HepG2 (cell line): Measurements from ENCODE around the gene TAOK3. TPM values are rescaled to one million over a fixed set of nuclear protein-coding genes. Genes with fewer than 3 reads are reported as not detected.
A peak's percentile ranks its signal among the peaks of the same experiment; 100 is the strongest.

ENCODE experiments used
- NR2F1 ChIP-seq, 2 experiments: fragments of 450-650 bp in 1 of 2; formaldehyde crosslinking in 1 of 2; IDR thresholded peaks; 2 replicates each; pipeline versions ENCODE4 v1.5.0 to v1.6.1; 2016 to 2020; ENCODE audit warnings: mild to moderate bottlenecking in 1 of 2, missing compliant biosample characterization in 1 of 2, missing genetic modification reagents in 1 of 2, moderate library complexity in 1 of 2
- SP1 ChIP-seq, 2 experiments: fragments of 450-650 bp in 1 of 2; sonication (generic) in 1 of 2; formaldehyde crosslinking in 1 of 2; IDR thresholded peaks; 2 replicates each; pipeline versions ENCODE4 v1.4.0 to v1.6.1; 2016 to 2020; ENCODE audit warnings: missing genetic modification reagents in 1 of 2
- TBX2 ChIP-seq: sonication (generic); formaldehyde crosslinking; IDR thresholded peaks from 2 replicates; pipeline ENCODE4 v1.5.0; 2020; ENCODE audit warnings: missing genetic modification reagents, mild to moderate bottlenecking, borderline replicate concordance
- TBX3 ChIP-seq: fragments of 450-650 bp; IDR thresholded peaks from 2 replicates; pipeline ENCODE4 v1.6.1; 2017; ENCODE audit warnings: antibody characterized with exemption, mild to moderate bottlenecking, inconsistent platforms, borderline replicate concordance
- ZNF563 ChIP-seq: sonication (generic); formaldehyde crosslinking; IDR thresholded peaks from 2 replicates; pipeline ENCODE4 v1.8.0; 2022; ENCODE audit warnings: mild to moderate bottlenecking, moderate library complexity, missing genetic modification reagents
- polyA plus RNA-seq, 8 experiments: library from polyadenylated mRNA; depleted of rRNA in 3 of 8; stranded (reverse) in 7 of 8; unstranded in 1 of 8; fragments of >200 nt; fragmentation: Illumina TruSeq in 4 of 8; extraction: Trizol in 4 of 8; gene quantifications; 2 replicates each; pipeline versions ENCODE4 v1.2.1 to v1.2.3, GENCODE V29; 2011 to 2016; ENCODE audit warnings: low read depth in 4 of 8, missing spikeins in 1 of 8, mixed read lengths in 1 of 8; ENCODE audit not compliant: insufficient read depth in 1 of 8
- total RNA-seq, 5 experiments: library from RNA; depleted of rRNA; stranded (reverse); fragments of >200 nt; fragmentation: Illumina TruSeq; extraction: Trizol; gene quantifications; 2 replicates each; pipeline ENCODE4 v1.2.3, GENCODE V29; 2016; ENCODE audit warnings: low read depth in 1 of 5
- TF ChIP-seq, protein P1 (sequence below): sonication (generic); formaldehyde crosslinking; IDR thresholded peaks from 2 replicates; pipeline ENCODE4 v1.4.0; 2020; ENCODE audit warnings: missing genetic modification reagents
- TF ChIP-seq, protein P2 (sequence below): sonication (generic); formaldehyde crosslinking; IDR thresholded peaks from 2 replicates; pipeline ENCODE4 v1.9.0; 2022; ENCODE audit warnings: low read depth, missing genetic modification reagents
- TF ChIP-seq, protein P3 (sequence below): sonication (generic); formaldehyde crosslinking; IDR thresholded peaks from 2 replicates; pipeline ENCODE4 v1.4.0; 2020; ENCODE audit warnings: mild to moderate bottlenecking, missing genetic modification reagents, borderline replicate concordance
- TF ChIP-seq, protein P4 (sequence below): sonication (generic); formaldehyde crosslinking; IDR thresholded peaks from 2 replicates; pipeline ENCODE4; 2020; ENCODE audit warnings: missing genetic modification reagents, mild to moderate bottlenecking, borderline replicate concordance
- TF ChIP-seq, protein P5 (sequence below): IDR thresholded peaks from 2 replicates; pipeline ENCODE4 v1.6.1; 2016; ENCODE audit warnings: missing biosample characterization, missing genetic modification reagents, low read depth

Gene TAOK3
- total and polyA plus RNA-seq, 2 of the 13 experiments (the other 11 are each of a cell fraction or from before 2014, with no cell fraction given) = 10.4 to 12.3 TPM

DNA sequence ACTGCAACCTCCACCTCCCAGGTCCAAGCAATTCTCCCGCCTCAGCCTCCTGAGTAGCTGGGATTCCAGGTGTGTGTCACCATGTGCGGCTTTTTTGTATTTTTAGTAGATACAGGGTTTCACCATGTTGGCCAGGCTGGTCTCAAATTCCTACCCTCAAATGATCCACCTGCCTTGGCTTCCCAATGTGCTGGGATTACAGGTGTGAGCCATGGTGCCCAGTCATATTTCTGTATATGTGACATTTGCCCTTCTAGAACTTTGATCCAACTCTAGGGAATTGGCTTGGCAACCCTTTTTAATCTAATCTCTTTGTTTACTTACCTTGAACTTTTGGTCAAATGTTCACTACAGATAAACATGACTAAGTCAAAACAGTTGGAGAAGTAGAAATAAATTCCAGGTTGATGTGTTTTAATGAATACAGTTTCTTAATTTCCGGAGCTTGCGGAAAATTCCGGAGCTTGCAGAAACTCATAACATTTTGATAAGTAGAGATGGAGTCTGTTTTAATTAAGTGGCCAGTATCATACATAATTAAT lies 248.3 kb downstream of the TAOK3 start (continued):
- TF ChIP-seq, protein P1, sequence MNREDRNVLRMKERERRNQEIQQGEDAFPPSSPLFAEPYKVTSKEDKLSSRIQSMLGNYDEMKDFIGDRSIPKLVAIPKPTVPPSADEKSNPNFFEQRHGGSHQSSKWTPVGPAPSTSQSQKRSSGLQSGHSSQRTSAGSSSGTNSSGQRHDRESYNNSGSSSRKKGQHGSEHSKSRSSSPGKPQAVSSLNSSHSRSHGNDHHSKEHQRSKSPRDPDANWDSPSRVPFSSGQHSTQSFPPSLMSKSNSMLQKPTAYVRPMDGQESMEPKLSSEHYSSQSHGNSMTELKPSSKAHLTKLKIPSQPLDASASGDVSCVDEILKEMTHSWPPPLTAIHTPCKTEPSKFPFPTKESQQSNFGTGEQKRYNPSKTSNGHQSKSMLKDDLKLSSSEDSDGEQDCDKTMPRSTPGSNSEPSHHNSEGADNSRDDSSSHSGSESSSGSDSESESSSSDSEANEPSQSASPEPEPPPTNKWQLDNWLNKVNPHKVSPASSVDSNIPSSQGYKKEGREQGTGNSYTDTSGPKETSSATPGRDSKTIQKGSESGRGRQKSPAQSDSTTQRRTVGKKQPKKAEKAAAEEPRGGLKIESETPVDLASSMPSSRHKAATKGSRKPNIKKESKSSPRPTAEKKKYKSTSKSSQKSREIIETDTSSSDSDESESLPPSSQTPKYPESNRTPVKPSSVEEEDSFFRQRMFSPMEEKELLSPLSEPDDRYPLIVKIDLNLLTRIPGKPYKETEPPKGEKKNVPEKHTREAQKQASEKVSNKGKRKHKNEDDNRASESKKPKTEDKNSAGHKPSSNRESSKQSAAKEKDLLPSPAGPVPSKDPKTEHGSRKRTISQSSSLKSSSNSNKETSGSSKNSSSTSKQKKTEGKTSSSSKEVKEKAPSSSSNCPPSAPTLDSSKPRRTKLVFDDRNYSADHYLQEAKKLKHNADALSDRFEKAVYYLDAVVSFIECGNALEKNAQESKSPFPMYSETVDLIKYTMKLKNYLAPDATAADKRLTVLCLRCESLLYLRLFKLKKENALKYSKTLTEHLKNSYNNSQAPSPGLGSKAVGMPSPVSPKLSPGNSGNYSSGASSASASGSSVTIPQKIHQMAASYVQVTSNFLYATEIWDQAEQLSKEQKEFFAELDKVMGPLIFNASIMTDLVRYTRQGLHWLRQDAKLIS (CRISPR knock-in tag) = no peak
- TF ChIP-seq, protein P2, sequence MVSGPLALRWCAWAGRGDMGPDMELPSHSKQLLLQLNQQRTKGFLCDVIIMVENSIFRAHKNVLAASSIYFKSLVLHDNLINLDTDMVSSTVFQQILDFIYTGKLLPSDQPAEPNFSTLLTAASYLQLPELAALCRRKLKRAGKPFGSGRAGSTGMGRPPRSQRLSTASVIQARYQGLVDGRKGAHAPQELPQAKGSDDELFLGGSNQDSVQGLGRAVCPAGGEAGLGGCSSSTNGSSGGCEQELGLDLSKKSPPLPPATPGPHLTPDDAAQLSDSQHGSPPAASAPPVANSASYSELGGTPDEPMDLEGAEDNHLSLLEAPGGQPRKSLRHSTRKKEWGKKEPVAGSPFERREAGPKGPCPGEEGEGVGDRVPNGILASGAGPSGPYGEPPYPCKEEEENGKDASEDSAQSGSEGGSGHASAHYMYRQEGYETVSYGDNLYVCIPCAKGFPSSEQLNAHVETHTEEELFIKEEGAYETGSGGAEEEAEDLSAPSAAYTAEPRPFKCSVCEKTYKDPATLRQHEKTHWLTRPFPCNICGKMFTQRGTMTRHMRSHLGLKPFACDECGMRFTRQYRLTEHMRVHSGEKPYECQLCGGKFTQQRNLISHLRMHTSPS (CRISPR knock-in tag) = peak; percentile 69; the same call in 1 of the 2 replicates
- TF ChIP-seq TBX2 (CRISPR knock-in tag) (peak; percentile 13; the same call in 1 of the 2 replicates), TBX3 (peak; percentile 49; the same call in 1 of the 2 replicates), ZNF563 (CRISPR knock-in tag) (no peak), NR2F1 (CRISPR knock-in tag; IDR thresholded peaks at IDR 0.05) (peak; percentile 72 to 97), SP1 (IDR thresholded peaks at IDR 0.05) (no peak), SP1 (CRISPR knock-in tag; IDR thresholded peaks at IDR 0.05) (no peak)
- TF ChIP-seq, protein P3, sequence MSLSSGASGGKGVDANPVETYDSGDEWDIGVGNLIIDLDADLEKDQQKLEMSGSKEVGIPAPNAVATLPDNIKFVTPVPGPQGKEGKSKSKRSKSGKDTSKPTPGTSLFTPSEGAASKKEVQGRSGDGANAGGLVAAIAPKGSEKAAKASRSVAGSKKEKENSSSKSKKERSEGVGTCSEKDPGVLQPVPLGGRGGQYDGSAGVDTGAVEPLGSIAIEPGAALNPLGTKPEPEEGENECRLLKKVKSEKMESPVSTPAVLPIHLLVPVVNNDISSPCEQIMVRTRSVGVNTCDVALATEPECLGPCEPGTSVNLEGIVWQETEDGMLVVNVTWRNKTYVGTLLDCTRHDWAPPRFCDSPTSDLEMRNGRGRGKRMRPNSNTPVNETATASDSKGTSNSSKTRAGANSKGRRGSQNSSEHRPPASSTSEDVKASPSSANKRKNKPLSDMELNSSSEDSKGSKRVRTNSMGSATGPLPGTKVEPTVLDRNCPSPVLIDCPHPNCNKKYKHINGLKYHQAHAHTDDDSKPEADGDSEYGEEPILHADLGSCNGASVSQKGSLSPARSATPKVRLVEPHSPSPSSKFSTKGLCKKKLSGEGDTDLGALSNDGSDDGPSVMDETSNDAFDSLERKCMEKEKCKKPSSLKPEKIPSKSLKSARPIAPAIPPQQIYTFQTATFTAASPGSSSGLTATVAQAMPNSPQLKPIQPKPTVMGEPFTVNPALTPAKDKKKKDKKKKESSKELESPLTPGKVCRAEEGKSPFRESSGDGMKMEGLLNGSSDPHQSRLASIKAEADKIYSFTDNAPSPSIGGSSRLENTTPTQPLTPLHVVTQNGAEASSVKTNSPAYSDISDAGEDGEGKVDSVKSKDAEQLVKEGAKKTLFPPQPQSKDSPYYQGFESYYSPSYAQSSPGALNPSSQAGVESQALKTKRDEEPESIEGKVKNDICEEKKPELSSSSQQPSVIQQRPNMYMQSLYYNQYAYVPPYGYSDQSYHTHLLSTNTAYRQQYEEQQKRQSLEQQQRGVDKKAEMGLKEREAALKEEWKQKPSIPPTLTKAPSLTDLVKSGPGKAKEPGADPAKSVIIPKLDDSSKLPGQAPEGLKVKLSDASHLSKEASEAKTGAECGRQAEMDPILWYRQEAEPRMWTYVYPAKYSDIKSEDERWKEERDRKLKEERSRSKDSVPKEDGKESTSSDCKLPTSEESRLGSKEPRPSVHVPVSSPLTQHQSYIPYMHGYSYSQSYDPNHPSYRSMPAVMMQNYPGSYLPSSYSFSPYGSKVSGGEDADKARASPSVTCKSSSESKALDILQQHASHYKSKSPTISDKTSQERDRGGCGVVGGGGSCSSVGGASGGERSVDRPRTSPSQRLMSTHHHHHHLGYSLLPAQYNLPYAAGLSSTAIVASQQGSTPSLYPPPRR = peak; percentile 77; the same call in 1 of the 2 replicates
- TF ChIP-seq, protein P4, sequence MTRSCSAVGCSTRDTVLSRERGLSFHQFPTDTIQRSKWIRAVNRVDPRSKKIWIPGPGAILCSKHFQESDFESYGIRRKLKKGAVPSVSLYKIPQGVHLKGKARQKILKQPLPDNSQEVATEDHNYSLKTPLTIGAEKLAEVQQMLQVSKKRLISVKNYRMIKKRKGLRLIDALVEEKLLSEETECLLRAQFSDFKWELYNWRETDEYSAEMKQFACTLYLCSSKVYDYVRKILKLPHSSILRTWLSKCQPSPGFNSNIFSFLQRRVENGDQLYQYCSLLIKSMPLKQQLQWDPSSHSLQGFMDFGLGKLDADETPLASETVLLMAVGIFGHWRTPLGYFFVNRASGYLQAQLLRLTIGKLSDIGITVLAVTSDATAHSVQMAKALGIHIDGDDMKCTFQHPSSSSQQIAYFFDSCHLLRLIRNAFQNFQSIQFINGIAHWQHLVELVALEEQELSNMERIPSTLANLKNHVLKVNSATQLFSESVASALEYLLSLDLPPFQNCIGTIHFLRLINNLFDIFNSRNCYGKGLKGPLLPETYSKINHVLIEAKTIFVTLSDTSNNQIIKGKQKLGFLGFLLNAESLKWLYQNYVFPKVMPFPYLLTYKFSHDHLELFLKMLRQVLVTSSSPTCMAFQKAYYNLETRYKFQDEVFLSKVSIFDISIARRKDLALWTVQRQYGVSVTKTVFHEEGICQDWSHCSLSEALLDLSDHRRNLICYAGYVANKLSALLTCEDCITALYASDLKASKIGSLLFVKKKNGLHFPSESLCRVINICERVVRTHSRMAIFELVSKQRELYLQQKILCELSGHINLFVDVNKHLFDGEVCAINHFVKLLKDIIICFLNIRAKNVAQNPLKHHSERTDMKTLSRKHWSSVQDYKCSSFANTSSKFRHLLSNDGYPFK (CRISPR knock-in tag) = no peak
- TF ChIP-seq, protein P5, sequence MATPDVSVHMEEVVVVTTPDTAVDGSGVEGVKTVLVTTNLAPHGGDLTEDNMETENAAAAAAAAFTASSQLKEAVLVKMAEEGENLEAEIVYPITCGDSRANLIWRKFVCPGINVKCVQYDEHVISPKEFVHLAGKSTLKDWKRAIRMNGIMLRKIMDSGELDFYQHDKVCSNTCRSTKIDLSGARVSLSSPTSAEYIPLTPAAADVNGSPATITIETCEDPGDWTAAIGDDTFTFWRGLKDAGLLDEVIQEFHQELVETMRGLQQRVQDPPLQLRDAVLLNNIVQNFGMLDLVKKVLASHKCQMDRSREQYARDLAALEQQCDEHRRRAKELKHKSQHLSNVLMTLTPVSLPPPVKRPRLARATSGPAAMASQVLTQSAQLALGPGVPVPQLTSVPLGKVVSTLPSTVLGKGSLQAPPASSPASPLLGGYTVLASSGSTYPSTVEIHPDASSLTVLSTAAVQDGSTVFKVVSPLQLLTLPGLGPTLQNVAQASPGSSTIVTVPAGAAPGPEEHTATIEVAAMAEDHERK (CRISPR knock-in tag) = no peak
